Hematopoietic multipotent progenitor cell treated with erythropoietin and hydrocortisone succinate and interleukin-3 and kit ligand, for 8 days (in vitro differentiated cells): ENCODE data around the gene STAT5B.
"Not testable (repeated sequence)": the region's sequence is repeated elsewhere in the genome, so short reads cannot be mapped to it uniquely, and the experiment has no call there.

Experiments
- DNase-seq: peaks from one replicate; pipeline ENCODE4 v3.0.0-alpha.2; 2015

The STAT5B gene

GRCh38 chr17:42266462-42266861, 9.7 kb downstream of the STAT5B start:
- DNase-seq = no peak

DNA sequence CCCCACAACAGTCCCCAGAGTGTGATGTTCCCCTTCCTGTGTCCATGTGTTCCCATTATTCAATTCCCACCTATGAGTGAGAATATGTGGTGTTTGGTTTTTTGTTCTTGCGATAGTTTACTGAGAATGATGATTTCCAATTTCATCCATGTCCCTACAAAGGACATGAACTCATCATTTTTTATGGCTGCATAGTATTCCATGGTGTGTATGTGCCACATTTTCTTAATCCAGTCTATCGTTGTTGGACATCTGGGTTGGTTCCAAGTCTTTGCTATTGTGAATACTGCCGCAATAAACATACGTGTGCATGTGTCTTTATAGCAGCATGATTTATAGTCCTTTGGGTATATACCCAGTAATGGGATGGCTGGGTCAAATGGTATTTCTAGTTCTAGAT, 11.8 kb downstream of the STAT5B start:
- not testable (repeated sequence) for DNase-seq

- DNase-seq = no peak
Observed at GRCh38 chr17:42260318-42260717, 15.9 kb downstream of the STAT5B start.

- DNase-seq = no peak
Observed at GRCh38 chr17:42255445-42255844, 20.7 kb downstream of the STAT5B start.

DNA sequence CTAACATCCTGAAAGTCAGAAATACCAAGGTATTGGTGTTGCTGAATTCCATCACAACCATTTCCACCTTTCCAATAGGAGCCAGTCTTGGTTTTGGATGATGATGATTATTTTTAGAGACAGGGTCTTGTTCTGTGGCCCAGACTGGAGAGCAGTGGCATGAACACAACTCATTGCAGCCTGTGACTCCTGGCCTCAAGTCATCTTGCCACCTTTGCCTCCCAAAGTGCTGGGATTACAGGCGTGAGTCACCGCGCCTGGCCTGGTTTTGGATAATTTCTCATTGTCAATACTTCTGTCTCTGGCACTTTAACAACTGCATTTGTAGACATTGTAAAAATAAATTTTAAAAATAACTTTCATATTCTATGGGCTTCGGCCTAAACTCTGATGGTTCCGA, 22.6 kb downstream of the STAT5B start:
- DNase-seq = no peak

DNA sequence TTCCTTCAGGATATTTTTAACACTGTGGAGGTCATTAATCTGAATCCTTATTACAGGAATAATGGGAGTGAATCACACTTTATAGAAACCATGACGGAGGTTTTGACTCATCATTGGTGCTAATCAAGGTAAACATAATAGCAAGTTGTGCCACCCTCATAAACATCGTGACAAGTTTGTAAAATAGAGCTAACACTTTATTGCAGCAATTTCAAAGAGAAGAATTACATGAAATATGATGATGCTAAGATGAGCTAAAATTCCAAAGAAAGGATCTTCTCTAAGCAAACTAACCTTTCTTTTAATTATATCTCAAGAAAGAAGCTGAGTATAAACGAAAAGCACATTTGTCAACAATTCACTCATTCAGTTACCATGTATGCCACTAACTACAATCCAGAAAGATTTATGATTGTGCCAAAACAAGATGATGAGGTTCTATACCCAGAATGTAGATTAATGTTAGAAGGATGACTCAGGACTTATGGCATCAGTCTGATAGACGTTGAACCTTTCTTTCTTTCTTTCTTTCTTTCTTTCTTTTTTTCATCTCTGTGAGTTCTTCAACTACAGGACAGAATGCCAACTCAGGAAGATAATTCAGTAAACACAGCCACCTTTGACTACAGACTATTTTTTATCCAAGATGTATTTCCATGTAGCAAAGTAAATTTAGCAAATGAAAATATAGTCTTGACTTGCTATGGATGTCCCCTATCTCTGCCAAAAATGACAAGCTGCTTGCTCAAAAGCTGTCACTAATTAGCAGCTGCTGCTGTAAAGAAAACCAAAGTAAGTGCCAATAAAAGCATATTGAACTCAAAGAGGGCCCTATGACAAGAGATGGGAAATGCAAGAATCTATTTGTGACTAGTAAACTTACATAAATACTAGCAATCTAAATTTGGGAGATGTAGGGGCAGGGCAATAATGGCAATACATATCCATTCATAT, 23.3 kb downstream of the STAT5B start:
- no peak for DNase-seq

DNA sequence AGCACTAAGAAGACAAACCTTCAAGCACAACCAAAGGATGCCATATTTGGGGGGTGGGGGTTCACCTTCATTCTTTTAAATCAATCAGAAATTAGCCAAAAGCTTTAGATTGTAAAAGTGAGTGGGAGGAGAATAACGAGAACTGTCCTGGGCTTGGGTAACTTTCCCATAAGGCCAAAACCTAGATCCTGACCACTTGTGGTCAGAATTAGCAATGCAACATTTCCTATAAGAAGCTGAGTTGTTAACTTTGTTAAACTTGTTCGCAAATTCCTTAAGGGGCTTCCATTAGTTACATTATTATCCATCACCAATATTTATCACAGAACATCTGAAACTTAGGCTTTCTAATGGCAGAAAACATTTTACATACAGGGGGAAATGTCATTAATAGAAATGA, 25.1 kb downstream of the STAT5B start:
- DNase-seq = no peak

DNA sequence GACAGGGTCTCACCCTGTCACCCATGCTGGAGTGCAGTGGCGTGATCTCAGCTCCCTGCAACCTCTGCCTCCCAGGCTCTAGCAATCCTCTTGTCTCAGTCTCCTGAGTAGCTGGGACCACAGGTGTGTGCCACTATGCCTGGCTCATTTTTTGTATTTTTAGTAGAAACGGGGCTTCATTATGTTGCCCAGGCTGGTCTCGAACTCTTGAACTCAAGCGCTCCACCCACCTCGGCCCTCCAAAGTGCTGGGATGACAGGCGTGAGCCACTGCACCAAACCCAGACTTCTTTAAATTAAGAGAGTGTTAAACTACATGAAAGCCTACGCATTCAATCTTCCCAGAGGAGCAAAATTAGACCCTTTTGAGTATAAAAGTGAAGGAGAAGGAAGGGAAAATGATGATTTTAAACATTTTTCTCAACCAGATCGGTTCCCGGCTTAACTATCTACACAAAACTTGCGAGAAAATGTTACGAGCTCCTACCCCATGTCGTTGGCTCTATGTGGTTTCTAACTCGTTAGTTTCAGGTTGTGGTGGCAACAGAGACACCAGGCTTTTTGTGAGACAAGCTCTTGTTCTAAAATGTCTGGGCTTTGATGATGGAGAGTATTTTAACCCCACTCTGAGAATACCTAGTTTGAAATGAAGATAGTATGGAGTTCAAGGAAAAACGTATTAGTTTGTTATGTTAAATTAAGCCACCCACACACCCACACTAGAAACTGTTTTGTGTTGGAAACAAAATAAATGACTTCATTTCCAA, 26.3 kb downstream of the STAT5B start:
- DNase-seq = no peak

- peak; percentile 84 for DNase-seq
Observed at GRCh38 chr17:42248351-42249179, 27.6 kb downstream of the STAT5B start.

DNA sequence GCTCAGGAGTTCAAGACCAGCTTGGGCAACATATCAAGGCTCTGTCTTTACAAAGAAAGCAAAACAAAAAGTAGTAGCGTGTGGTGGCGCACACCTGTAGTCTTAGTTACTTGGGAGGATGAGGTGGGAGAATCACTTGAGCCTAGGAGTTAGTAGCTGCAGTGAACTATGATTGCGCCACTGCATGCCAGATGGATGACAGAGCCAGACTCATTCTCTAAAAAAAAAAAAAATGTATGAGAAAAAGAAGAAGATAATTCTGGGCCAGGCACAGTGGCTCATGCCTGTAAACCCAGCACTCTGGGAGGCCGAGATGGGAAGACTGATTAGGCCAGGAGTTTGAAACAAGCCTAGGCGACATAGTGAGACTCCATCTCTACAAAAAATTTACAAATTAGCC, 28.5 kb downstream of the STAT5B start:
- DNase-seq = no peak

DNA sequence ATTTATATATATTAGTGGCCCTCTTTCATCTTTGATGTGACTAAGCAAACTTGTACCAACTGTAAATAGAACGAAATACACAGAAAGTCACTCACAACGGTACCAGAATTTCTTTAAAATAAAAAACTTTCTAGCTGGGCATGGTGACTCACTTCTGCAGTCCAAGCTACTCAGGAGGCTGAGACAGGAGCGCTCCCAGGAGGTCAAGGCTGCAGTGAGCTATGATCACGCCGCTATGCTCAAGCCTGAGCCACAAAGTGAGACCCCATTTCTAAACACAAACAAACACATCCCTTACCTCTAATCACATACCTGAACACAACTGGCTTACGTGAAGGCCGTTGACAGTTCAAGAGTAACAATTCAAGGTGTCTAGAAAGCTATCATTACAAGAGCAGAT, 29.7 kb downstream of the STAT5B start:
- peak; percentile 23 for DNase-seq

- not testable (repeated sequence) for DNase-seq
Observed at GRCh38 chr17:42245183-42245582, 31.0 kb downstream of the STAT5B start.

DNA sequence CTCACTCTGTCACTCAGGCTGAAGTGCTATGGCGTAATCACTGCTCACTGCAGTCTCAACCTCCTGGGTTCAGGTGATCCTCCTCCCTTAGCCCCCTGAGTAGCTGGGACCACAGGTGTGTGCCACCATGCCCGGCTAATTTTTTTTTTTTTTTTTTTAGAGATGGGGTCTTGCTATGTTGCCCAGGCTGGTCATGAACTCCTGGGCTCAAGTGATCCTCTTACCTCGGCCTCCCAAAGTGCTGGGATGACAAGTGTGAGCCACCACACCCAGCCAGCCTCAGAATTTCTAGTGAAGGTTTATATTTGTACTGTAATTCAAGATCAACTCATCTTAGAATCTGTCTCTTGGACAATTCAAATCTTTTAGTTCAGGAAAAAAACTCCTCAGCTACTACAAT, 32.1 kb downstream of the STAT5B start:
- not testable (repeated sequence) for DNase-seq

GRCh38 chr17:42243493-42243982, 32.7 kb downstream of the STAT5B start:
- no peak for DNase-seq

GRCh38 chr17:42241871-42242270, 34.3 kb downstream of the STAT5B start:
- DNase-seq = no peak

DNA sequence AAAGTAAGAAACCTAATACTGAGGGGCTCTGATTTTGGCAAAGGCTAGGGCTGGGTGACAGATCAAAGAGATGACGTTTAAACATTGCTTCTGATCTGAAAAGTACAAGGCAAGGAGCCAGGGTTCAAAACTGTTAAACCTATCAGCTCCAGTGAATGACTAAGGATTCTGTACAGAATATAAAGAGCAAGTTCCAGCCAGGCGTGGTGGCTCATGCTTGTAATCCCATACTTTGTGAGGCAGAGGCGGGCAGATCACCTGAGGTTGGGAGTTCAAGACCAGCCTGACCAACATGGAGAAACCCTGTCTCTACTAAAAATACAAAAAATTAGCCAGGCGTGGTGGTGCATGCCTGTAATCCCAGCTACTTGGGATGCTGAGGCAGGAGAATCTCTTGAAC, 35.3 kb downstream of the STAT5B start:
- peak; percentile 23 for DNase-seq

DNA sequence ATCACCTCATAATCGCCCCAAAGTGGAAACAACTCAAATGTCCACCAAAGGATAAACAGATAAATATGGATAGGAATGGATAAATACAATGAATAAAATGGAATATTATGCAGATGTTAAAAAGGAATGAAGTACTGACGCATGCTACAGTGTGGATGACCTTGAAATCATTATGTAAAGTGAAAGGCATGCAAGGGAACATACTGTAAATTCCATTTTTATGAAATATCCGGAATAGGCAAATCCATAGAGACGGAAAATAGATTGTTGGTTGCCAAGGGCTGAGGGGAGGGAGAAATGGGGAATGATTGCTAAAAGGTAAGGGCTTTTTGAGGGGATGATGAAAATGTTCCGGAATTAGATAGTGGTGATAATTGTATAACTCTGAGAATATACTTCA, 36.0 kb downstream of the STAT5B start:
- DNase-seq = no peak

DNA sequence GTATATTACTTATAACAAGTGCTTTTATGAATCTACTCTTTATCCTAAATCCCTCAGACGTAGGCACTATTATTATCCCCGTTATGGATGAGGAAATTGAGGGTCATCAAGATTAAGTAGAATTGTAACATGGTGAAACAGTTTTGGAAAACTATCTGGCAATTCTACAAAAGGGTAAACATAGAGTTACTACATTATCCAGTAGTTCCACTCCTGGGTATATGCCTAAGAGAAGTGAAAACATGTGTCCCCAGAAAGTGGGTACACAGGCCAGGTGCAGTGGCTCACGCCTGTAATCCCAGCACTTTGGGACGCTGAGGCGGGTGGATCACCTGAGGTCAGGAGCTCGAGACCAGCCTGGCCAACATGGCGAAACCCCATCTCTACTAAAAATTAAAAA, 36.6 kb downstream of the STAT5B start:
- not testable (repeated sequence) for DNase-seq

DNA sequence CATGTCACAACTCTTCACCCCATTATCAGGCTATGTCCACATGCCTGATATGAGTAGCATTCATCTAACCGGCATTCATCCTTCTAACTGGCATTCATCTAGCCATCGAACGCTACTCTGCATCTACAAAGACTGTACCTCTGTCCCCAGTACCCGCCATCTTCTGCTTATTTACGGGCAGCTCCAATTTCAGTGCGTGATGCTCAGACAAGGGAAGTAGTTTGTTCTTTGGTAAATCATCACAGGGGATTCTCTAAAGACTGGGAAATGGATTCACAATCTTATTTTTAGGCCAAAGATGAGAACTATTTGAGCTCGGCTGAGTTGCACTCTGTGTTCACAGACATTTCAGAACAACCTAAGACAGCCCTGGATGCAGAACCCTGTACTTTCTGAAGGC, 39.4 kb downstream of the STAT5B start:
- no peak for DNase-seq

GRCh38 chr17:42233994-42234393, 42.2 kb downstream of the STAT5B start:
- DNase-seq = no peak

- DNase-seq = no peak
Observed at GRCh38 chr17:42233156-42233555, 43.0 kb downstream of the STAT5B start.

- no peak for DNase-seq
Observed at GRCh38 chr17:42230225-42230624, 46.0 kb downstream of the STAT5B start.
